Ascending aorta (tissue), 2 donors: ENCODE results near the gene OR1I1. TPM values are rescaled to one million over a fixed set of nuclear protein-coding genes. Genes with fewer than 3 reads are reported as not detected.
A peak's percentile ranks its signal among the peaks of the same experiment; 100 is the strongest.

Experiments used
- DNase-seq, 2 donors: peaks; one replicate each; pipeline ENCODE4 v3.0.0-alpha.2; 2019; ENCODE audit warnings: low spot score in 2 of 2
- H3K27ac ChIP-seq, 2 donors: fragments of 200-600 bp; sonication (generic); one replicate each; pipeline ENCODE4 v1.5.1; 2016 to 2017; ENCODE audit warnings: mild to moderate bottlenecking in 1 of 2
- H3K27me3 ChIP-seq: fragments of 200-600 bp; sonication (generic); one replicate; pipeline ENCODE4 v1.5.1; 2017
- H3K36me3 ChIP-seq, 2 donors: fragments of 200-600 bp; sonication (generic); one replicate each; pipeline ENCODE4 v1.5.1; 2016
- H3K4me1 ChIP-seq, 2 donors: fragments of 200-600 bp; sonication (generic); one replicate each; pipeline ENCODE4 v1.5.1; 2016 to 2017; ENCODE audit warnings: mild to moderate bottlenecking in 1 of 2
- H3K4me3 ChIP-seq, 2 donors: fragments of 200-600 bp; sonication (generic); one replicate each; pipeline ENCODE4 v1.5.1; 2016 to 2017; ENCODE audit warnings: mild to moderate bottlenecking in 1 of 2
- H3K9me3 ChIP-seq, 2 donors: fragments of 200-600 bp; sonication (generic); one replicate each; pipeline ENCODE4 v1.5.1; 2016
- intact Hi-C: fragments of 100-400 bp; cut with DNase I; formaldehyde crosslinking; loops from one replicate; pipeline ENCODE4 v1.15.1; 2023
- total RNA-seq: library from RNA; depleted of rRNA; stranded (reverse); fragments of >200 nt; gene quantifications from one replicate; pipeline ENCODE4 v1.1.0, GENCODE V29; 2016
- TF ChIP-seq, protein P1 (sequence below), 3 experiments: fragments of 200-600 bp in 2 of 3; fragments of 450-650 bp in 1 of 3; sonication (generic) in 2 of 3; IDR thresholded peaks; one replicate each; pipeline ENCODE4 v1.5.1; 2016 to 2019; ENCODE audit warnings: antibody characterized with exemption in 3 of 3, mild to moderate bottlenecking in 1 of 3, moderate library complexity in 1 of 3

Gene OR1I1
- total RNA-seq, 1 donor from 2014 or later: not detected

GRCh38 chr19:15122331-15123030 is 40.5 kb downstream of the OR1I1 start:
- TF ChIP-seq, protein P1, sequence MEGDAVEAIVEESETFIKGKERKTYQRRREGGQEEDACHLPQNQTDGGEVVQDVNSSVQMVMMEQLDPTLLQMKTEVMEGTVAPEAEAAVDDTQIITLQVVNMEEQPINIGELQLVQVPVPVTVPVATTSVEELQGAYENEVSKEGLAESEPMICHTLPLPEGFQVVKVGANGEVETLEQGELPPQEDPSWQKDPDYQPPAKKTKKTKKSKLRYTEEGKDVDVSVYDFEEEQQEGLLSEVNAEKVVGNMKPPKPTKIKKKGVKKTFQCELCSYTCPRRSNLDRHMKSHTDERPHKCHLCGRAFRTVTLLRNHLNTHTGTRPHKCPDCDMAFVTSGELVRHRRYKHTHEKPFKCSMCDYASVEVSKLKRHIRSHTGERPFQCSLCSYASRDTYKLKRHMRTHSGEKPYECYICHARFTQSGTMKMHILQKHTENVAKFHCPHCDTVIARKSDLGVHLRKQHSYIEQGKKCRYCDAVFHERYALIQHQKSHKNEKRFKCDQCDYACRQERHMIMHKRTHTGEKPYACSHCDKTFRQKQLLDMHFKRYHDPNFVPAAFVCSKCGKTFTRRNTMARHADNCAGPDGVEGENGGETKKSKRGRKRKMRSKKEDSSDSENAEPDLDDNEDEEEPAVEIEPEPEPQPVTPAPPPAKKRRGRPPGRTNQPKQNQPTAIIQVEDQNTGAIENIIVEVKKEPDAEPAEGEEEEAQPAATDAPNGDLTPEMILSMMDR (IDR thresholded peaks at IDR 0.05): no peak
- intact Hi-C loops: no loop called here
- DNase-seq: no peak
- Histone ChIP-seq H3K36me3 (peaks cover 47 to 48% of the 10 kb centered on the region in 2 donors), H3K4me3 (no peak overlapping the region), H3K27me3 (no peaks in the 10 kb centered on the region), H3K9me3 (no peaks in the 10 kb centered on the region), H3K27ac (no peak overlapping the region), H3K4me1 (peaks cover 3 to 12% of the 10 kb centered on the region in 2 donors)

- H3K9me3 ChIP-seq: no peaks in the 10 kb centered on the region
- H3K27me3 ChIP-seq: no peaks in the 10 kb centered on the region
- DNase-seq: no peak
- peaks cover 39 to 41% of the 10 kb centered on the region in 2 donors for H3K36me3 ChIP-seq
- TF ChIP-seq, protein P1 (IDR thresholded peaks at IDR 0.05): no peak
- no peak overlapping the region for H3K4me3 ChIP-seq
- H3K4me1 ChIP-seq: peaks cover 3 to 12% of the 10 kb centered on the region in 2 donors
- peak overlapping the region; percentile 81 to 89 for H3K27ac ChIP-seq
- intact Hi-C loops: no loop called here
These were observed 41.2 kb downstream of the OR1I1 start for GRCh38 chr19:15123031-15123890.

- H3K9me3 ChIP-seq: no peaks in the 10 kb centered on the region
- H3K27ac ChIP-seq: peak overlapping the region; percentile 81 to 89
- peaks cover 3 to 12% of the 10 kb centered on the region in 2 donors for H3K4me1 ChIP-seq
- no peaks in the 10 kb centered on the region for H3K27me3 ChIP-seq
- H3K36me3 ChIP-seq: peaks cover 33 to 35% of the 10 kb centered on the region in 2 donors
- TF ChIP-seq, protein P1 (IDR thresholded peaks at IDR 0.05): no peak
- intact Hi-C loops: loop anchor here (2.0 kb wide), 1 partner anchor 207 kb away; no protein-coding TSS in a partner anchor
- DNase-seq: no peak
- peak overlapping the region in 1 of 2 donors; percentile 84 for H3K4me3 ChIP-seq
These were observed 41.9 kb downstream of the OR1I1 start for GRCh38 chr19:15123900-15124299.

- peak in 1 of 2 donors; percentile 71 for DNase-seq
- TF ChIP-seq, protein P1 (IDR thresholded peaks at IDR 0.05): no peak
- H3K36me3 ChIP-seq: peaks cover 25 to 27% of the 10 kb centered on the region in 2 donors
- intact Hi-C loops: loop anchor here (1.0 to 5.0 kb wide), 4 partner anchors 17 to 328 kb away; partner anchors contain the start of gene SYDE1
- H3K27me3 ChIP-seq: no peaks in the 10 kb centered on the region
- H3K4me1 ChIP-seq: peaks cover 3 to 12% of the 10 kb centered on the region in 2 donors
- peak overlapping the region; percentile 81 to 89 for H3K27ac ChIP-seq
- no peaks in the 10 kb centered on the region for H3K9me3 ChIP-seq
- H3K4me3 ChIP-seq: peak overlapping the region; percentile 60 to 84
These were observed 42.7 kb downstream of the OR1I1 start for GRCh38 chr19:15124572-15125231.
